B cell (primary cell): ENCODE results near the gene CUTA. TPM values are rescaled to one million over a fixed set of nuclear protein-coding genes. Genes with fewer than 3 reads are reported as not detected.
A peak's percentile ranks its signal among the peaks of the same experiment; 100 is the strongest.

Source experiments
- ATAC-seq: fragments of 200-7000 bp; cut with Tn5 transposase; one replicate; pipeline ENCODE4 v1.10.0; 2021; ENCODE audit warnings: low read depth, mild to moderate bottlenecking, moderate number of reproducible peaks, moderate library complexity
- CTCF ChIA-PET: fragments of 350-600 bp; sonication (Branson Sonifier 250); formaldehyde crosslinking; loops from one replicate; lab custom pipeline; 2021; ENCODE audit warnings: antibody characterized with exemption, inconsistent platforms; lab: Charles Lee
- POLR2A ChIA-PET: fragments of 350-600 bp; sonication (Branson Sonifier 250); formaldehyde crosslinking; loops from one replicate; lab custom pipeline; 2021; ENCODE audit warnings: antibody characterized with exemption; lab: Charles Lee
- DNase-seq: peaks from one replicate; pipeline ENCODE4 v3.0.0; 2013
- H2AFZ ChIP-seq: 2 replicates; pipeline ENCODE4 v1.6.1; 2012; ENCODE audit warnings: mild to moderate bottlenecking, low read depth, low read length; ENCODE audit not compliant: insufficient read depth, poor library complexity, severe bottlenecking
- H3K27ac ChIP-seq, 2 donors: 1 replicate in 1 of 2; 2 replicates in 1 of 2; pipeline ENCODE4 v1.5.1; 2012 to 2013; ENCODE audit warnings: low read length in 2 of 2, mild to moderate bottlenecking in 2 of 2, moderate library complexity in 1 of 2
- H3K27me3 ChIP-seq, 4 experiments: fragments of 200-600 bp in 1 of 4; sonication (generic) in 1 of 4; replicated peaks in 1 of 4; 1 replicate in 2 of 4; 2 replicates in 2 of 4; pipeline versions ENCODE4 v1.6.1 to v1.7.0; 2013 to 2016; ENCODE audit warnings: low read length in 3 of 4, mild to moderate bottlenecking in 2 of 4, mixed read lengths in 1 of 4, moderate library complexity in 1 of 4; ENCODE audit not compliant: insufficient read depth in 4 of 4, control insufficient read depth in 3 of 4; ENCODE audit errors: control extremely low read depth in 1 of 4
- H3K36me3 ChIP-seq, 2 experiments: replicated peaks in 1 of 2; 1 replicate in 1 of 2; 2 replicates in 1 of 2; pipeline versions ENCODE4 v1.6.1 to v1.7.1; 2013; ENCODE audit warnings: low read length in 1 of 2; ENCODE audit not compliant: insufficient read depth in 2 of 2, control insufficient read depth in 1 of 2; ENCODE audit errors: control extremely low read depth in 1 of 2, extremely low read depth in 1 of 2
- H3K4me1 ChIP-seq, 2 donors: fragments of 200-600 bp in 1 of 2; sonication (generic) in 1 of 2; 1 replicate in 1 of 2; 2 replicates in 1 of 2; pipeline versions ENCODE4 v1.5.1 to v1.6.1; 2013 to 2017; ENCODE audit warnings: low read length in 2 of 2; ENCODE audit not compliant: control insufficient read depth in 2 of 2, insufficient read depth in 2 of 2
- H3K4me2 ChIP-seq: replicated peaks from 2 replicates; pipeline ENCODE3; 2012; ENCODE audit warnings: mild to moderate bottlenecking, low read depth, low read length; ENCODE audit not compliant: poor library complexity, severe bottlenecking
- H3K4me3 ChIP-seq, 5 experiments: fragments of 200-600 bp in 1 of 5; sonication (generic) in 1 of 5; 1 replicate in 3 of 5; 2 replicates in 2 of 5; pipeline versions ENCODE4 v1.5.1 to v1.7.0; 2011 to 2016; ENCODE audit warnings: low read length in 4 of 5, mild to moderate bottlenecking in 4 of 5, low read depth in 2 of 5, control low read depth in 1 of 5, moderate library complexity in 1 of 5; ENCODE audit not compliant: insufficient read depth in 1 of 5; ENCODE audit errors: control extremely low read depth in 1 of 5, extremely low read depth in 1 of 5
- H3K79me2 ChIP-seq: fragments of 200-600 bp; sonication (generic); one replicate; pipeline ENCODE4 v1.6.0; 2016; ENCODE audit warnings: low read length; ENCODE audit not compliant: control insufficient read depth, insufficient read depth
- H3K9ac ChIP-seq: fragments of 200-600 bp; sonication (generic); 2 replicates; pipeline ENCODE4 v1.6.1; 2017; ENCODE audit warnings: mild to moderate bottlenecking, low read length, moderate library complexity
- H3K9me3 ChIP-seq, 3 donors: one replicate each; pipeline versions ENCODE4 v1.6.1 to v1.7.1; 2013; ENCODE audit warnings: low read length in 2 of 3; ENCODE audit not compliant: control insufficient read depth in 2 of 3, insufficient read depth in 1 of 3; ENCODE audit errors: control extremely low read depth in 1 of 3
- H4K20me1 ChIP-seq: 2 replicates; pipeline ENCODE4 v1.6.0; 2012; ENCODE audit warnings: mild to moderate bottlenecking, low read length; ENCODE audit not compliant: insufficient read depth, control insufficient read depth, poor library complexity, severe bottlenecking
- H3K27ac Mint-ChIP-seq: one replicate; pipeline ENCODE4 v1.8.0; 2021; ENCODE audit warnings: mixed read lengths
- H3K27me3 Mint-ChIP-seq: one replicate; pipeline ENCODE4 v1.8.0; 2021; ENCODE audit warnings: mixed read lengths
- H3K4me1 Mint-ChIP-seq: one replicate; pipeline ENCODE4 v1.8.0; 2021; ENCODE audit warnings: mixed read lengths
- H3K4me3 Mint-ChIP-seq: one replicate; pipeline ENCODE4 v1.8.0; 2021; ENCODE audit warnings: mixed read lengths
- H3K9me3 Mint-ChIP-seq: one replicate; pipeline ENCODE4 v1.8.0; 2022; ENCODE audit warnings: mixed read lengths; ENCODE audit not compliant: insufficient read depth
- CTCF ChIP-seq: fragments of 200-600 bp; IDR thresholded peaks from one replicate; pipeline ENCODE4 v1.8.0; 2022; ENCODE audit warnings: antibody characterized with exemption, mild to moderate bottlenecking
- EZH2 ChIP-seq: IDR thresholded peaks from 2 replicates; pipeline ENCODE4 v1.6.1; 2012; ENCODE audit warnings: borderline replicate concordance, low read depth, mild to moderate bottlenecking, moderate library complexity, low read length; ENCODE audit not compliant: insufficient read depth, poor library complexity, severe bottlenecking
- WGBS: methylation state at CpG from one replicate; pipeline ENCODE4 v1.1.5; 2013; ENCODE audit warnings: missing lambda C conversion rate; ENCODE audit not compliant: insufficient coverage; 5-methylcytosine and 5-hydroxymethylcytosine counted together
- intact Hi-C: fragments of 100-400 bp; cut with micrococcal nuclease; formaldehyde crosslinking; loops from one replicate; pipeline ENCODE4 v1.10.0; 2022
- polyA plus RNA-seq: library from polyadenylated mRNA; depleted of rRNA; stranded (reverse); fragments of >200 nt; gene quantifications from 2 replicates; pipeline ENCODE4 v1.2.3, GENCODE V29; 2012
- total RNA-seq, 2 donors: library from RNA; stranded (reverse); fragments of 120-200 nt in 1 of 2; gene quantifications; 1 replicate in 1 of 2; 2 replicates in 1 of 2; pipeline versions ENCODE4 v1.2.3 to v1.2.4, GENCODE V29; 2013 to 2022

The CUTA gene
- total and polyA plus RNA-seq, 2 donors (not counting 1 experiment from before 2014, with no cell fraction given), result 137 to 226 TPM

GRCh38 chr6:33384581-33385020 lies 33.3 kb downstream of the CUTA start:
- H3K27ac ChIP-seq, result no peak overlapping the region
- no peaks in the 10 kb centered on the region for H3K27me3 Mint-ChIP-seq
- no peaks in the 10 kb centered on the region for H3K27me3 ChIP-seq
- intact Hi-C loops, result no loop called here
- ATAC-seq (no peak), DNase-seq (no peak)
- H3K4me3 ChIP-seq, result no peak overlapping the region
- H4K20me1 ChIP-seq, result no peaks in the 10 kb centered on the region
- no peak overlapping the region for H3K9ac ChIP-seq
- H3K4me2 ChIP-seq, result no peak overlapping the region
- H3K4me1 ChIP-seq, result no peaks in the 10 kb centered on the region
- POLR2A ChIA-PET, result interaction anchor here (0.7 kb wide), 1 partner anchor 263 kb away, joined by 3 read pairs; no protein-coding TSS in a partner anchor
- CTCF ChIA-PET, result interaction anchor here (0.6 kb wide), 1 partner anchor 253 kb away, joined by 3 read pairs; no protein-coding TSS in a partner anchor
- no peak overlapping the region for H3K4me3 Mint-ChIP-seq
- no peaks in the 10 kb centered on the region for H3K79me2 ChIP-seq
- H2AFZ ChIP-seq, result no peak overlapping the region
- 100% methylated on average over 2 of the region's 4 CpGs for WGBS
- no peaks in the 10 kb centered on the region for H3K36me3 ChIP-seq
- no peak for TF ChIP-seq EZH2
- TF ChIP-seq CTCF, result no peak
- peak overlapping the region; percentile 22 for H3K27ac Mint-ChIP-seq
- no peaks in the 10 kb centered on the region for H3K4me1 Mint-ChIP-seq
- no peaks in the 10 kb centered on the region for H3K9me3 Mint-ChIP-seq
- no peaks in the 10 kb centered on the region for H3K9me3 ChIP-seq

- ATAC-seq (no peak), DNase-seq (no peak)
- Histone ChIP-seq H2AFZ (no peak overlapping the region), H3K4me1 (no peaks in the 10 kb centered on the region), H3K9ac (no peak overlapping the region), H3K79me2 (no peaks in the 10 kb centered on the region), H3K9me3 (no peaks in the 10 kb centered on the region), H3K36me3 (no peaks in the 10 kb centered on the region), H3K27ac (no peak overlapping the region), H3K4me2 (no peak overlapping the region), H3K4me3 (no peak overlapping the region), H4K20me1 (no peaks in the 10 kb centered on the region), H3K27me3 (no peaks in the 10 kb centered on the region)
- Mint-ChIP-seq H3K4me3 (no peak overlapping the region), H3K27me3 (no peaks in the 10 kb centered on the region), H3K27ac (no peak overlapping the region), H3K9me3 (no peaks in the 10 kb centered on the region), H3K4me1 (no peaks in the 10 kb centered on the region)
- ChIA-PET POLR2A (no interaction called here), CTCF (no interaction called here)
- WGBS, result 81% methylated on average over 9 of the region's 10 CpGs
- intact Hi-C loops, result no loop called here
- TF ChIP-seq CTCF (no peak), EZH2 (no peak)
These were observed 34.3 kb downstream of the CUTA start for GRCh38 chr6:33383427-33384185.
